Keratinocyte (primary cell): Measurements from ENCODE around the gene IFNL2.

Experiments used
- CTCF ChIP-seq, 3 experiments: IDR thresholded peaks in 1 of 3; conservative IDR thresholded peaks in 1 of 3; optimal IDR thresholded peaks in 1 of 3; 2 replicates in 2 of 3; 3 replicates in 1 of 3; pipeline versions ENCODE3 to v1.5.1; 2011; ENCODE audit warnings: low read length in 3 of 3, mild to moderate bottlenecking in 3 of 3, moderate library complexity in 2 of 3, control low read depth in 1 of 3, inconsistent platforms in 1 of 3; ENCODE audit not compliant: insufficient read depth in 2 of 3; ENCODE audit errors: extremely low read depth in 1 of 3
- EZH2 ChIP-seq: IDR thresholded peaks from one replicate; pipeline ENCODE4 v1.6.1; 2012; ENCODE audit warnings: inconsistent platforms, mild to moderate bottlenecking, low read length, moderate library complexity

GRCh38 chr19:39224910-39225309 is 43.3 kb upstream of the IFNL2 start:
- TF ChIP-seq CTCF (optimal IDR thresholded peaks at IDR 0.05 in 1 of 3, IDR thresholded peaks at IDR 0.05 in 1 of 3, conservative IDR thresholded peaks at IDR 0.05 in 1 of 3; ENCODE audit: extremely low read depth in 1 of 3, insufficient read depth in 2 of 3, low read length in 3 of 3): no peak
- no peak for TF ChIP-seq EZH2
